HepG2 (cell line): ENCODE measurements around the gene BTN1A1. TPM values are rescaled to one million over a fixed set of nuclear protein-coding genes. Genes with fewer than 3 reads are reported as not detected.
A peak's percentile ranks its signal among the peaks of the same experiment; 100 is the strongest.
"Not testable (repeated sequence)": the region's sequence is repeated elsewhere in the genome, so short reads cannot be mapped to it uniquely, and the experiment has no call there.

Source experiments
- ATAC-seq: fragments of 200-7000 bp; cut with Tn5 transposase; 3 replicates; pipeline ENCODE4 v1.9.1; 2020; ENCODE audit warnings: mild to moderate bottlenecking, moderate library complexity
- BruUV-seq: library from RNA; stranded (reverse); fragments of 400-500 nt; replicated peaks from 2 replicates; lab custom pipeline; 2021; lab: Mats Ljungman, UMichigan
- CTCF ChIA-PET: fragments of 300-600 bp; formaldehyde crosslinking; extraction: SDS; loops from one replicate; lab custom pipeline; 2021; ENCODE audit warnings: low total read pairs, inconsistent platforms, low intra/inter-chr PET ratio; lab: Yijun Ruan, JAX
- POLR2A ChIA-PET: fragments of 350-600 bp; sonication (Branson Sonifier 250); formaldehyde crosslinking; loops from one replicate; lab custom pipeline; 2020; ENCODE audit warnings: antibody characterized with exemption, inconsistent platforms; lab: Yijun Ruan, JAX
- DNase-seq: peaks from one replicate; pipeline ENCODE4 v3.0.0-alpha.2; 2015; ENCODE audit warnings: low spot score
- FAIRE-seq: peaks from 3 replicates; lab custom pipeline; 2011; peaks lifted over from hg19 to GRCh38; lab: Jason Lieb, UNC
- H2AFZ ChIP-seq: one replicate; pipeline ENCODE4 v1.6.1; 2011; ENCODE audit warnings: low read length, inconsistent platforms
- H3K27ac ChIP-seq: fragments of 300-600 bp; 3 replicates; pipeline ENCODE4 v1.8.0; 2011; ENCODE audit warnings: mixed run types, mild to moderate bottlenecking, mixed read lengths, low read length, inconsistent platforms; ENCODE audit not compliant: insufficient read depth; ENCODE audit errors: extremely low read length
- H3K27me3 ChIP-seq, 2 experiments: fragments of 200-600 bp in 1 of 2; 2 replicates in 1 of 2; 3 replicates in 1 of 2; pipeline versions ENCODE4 v1.6.0 to v1.8.0; 2011; ENCODE audit warnings: low read length in 2 of 2, mild to moderate bottlenecking in 2 of 2, moderate library complexity in 2 of 2, inconsistent platforms in 1 of 2; ENCODE audit not compliant: insufficient read depth in 2 of 2, control insufficient read depth in 1 of 2
- H3K36me3 ChIP-seq, 2 experiments: fragments of 200-600 bp in 1 of 2; replicated peaks in 1 of 2; 2 replicates in 1 of 2; 3 replicates in 1 of 2; pipeline versions ENCODE4 v1.5.1 to v1.8.0; 2011; ENCODE audit warnings: low read length in 2 of 2, inconsistent platforms in 1 of 2; ENCODE audit not compliant: insufficient read depth in 2 of 2, control insufficient read depth in 1 of 2
- H3K4me1 ChIP-seq: 2 replicates; pipeline ENCODE4 v1.5.1; 2012; ENCODE audit warnings: low read length, inconsistent platforms; ENCODE audit not compliant: insufficient read depth
- H3K4me2 ChIP-seq: 2 replicates; pipeline ENCODE4 v1.6.0; 2011; ENCODE audit warnings: low read depth, low read length, inconsistent platforms
- H3K4me3 ChIP-seq, 3 experiments: fragments of 200-600 bp in 1 of 3; sonication (generic), shearing (Covaris generic) in 1 of 3; replicated peaks in 1 of 3; 2 replicates each; pipeline ENCODE4 v1.5.1; 2011 to 2016; ENCODE audit warnings: low read length in 3 of 3, inconsistent platforms in 2 of 3, low read depth in 2 of 3, mild to moderate bottlenecking in 2 of 3, control low read depth in 1 of 3, mixed read lengths in 1 of 3; ENCODE audit not compliant: insufficient read depth in 1 of 3
- H3K79me2 ChIP-seq: one replicate; pipeline ENCODE4 v1.6.1; 2011; ENCODE audit warnings: low read length, inconsistent platforms; ENCODE audit not compliant: insufficient read depth
- H3K9ac ChIP-seq: 2 replicates; pipeline ENCODE4 v1.6.0; 2011; ENCODE audit warnings: mild to moderate bottlenecking, low read depth, low read length, inconsistent platforms; ENCODE audit not compliant: insufficient read depth
- H3K9me3 ChIP-seq: 2 replicates; pipeline ENCODE4 v1.5.1; 2012; ENCODE audit warnings: mild to moderate bottlenecking, low read length
- H4K20me1 ChIP-seq: 2 replicates; pipeline ENCODE4 v1.6.0; 2011; ENCODE audit warnings: inconsistent platforms, mild to moderate bottlenecking, low read length, moderate library complexity; ENCODE audit not compliant: insufficient read depth
- BRD4 ChIP-seq: sonication (generic); formaldehyde crosslinking; IDR thresholded peaks from 2 replicates; pipeline ENCODE4 v1.4.0; 2020; ENCODE audit warnings: missing genetic modification reagents
- CREB1 ChIP-seq, 2 experiments: fragments of 450-650 bp in 1 of 2; IDR thresholded peaks; 2 replicates each; pipeline ENCODE4 v1.6.1; 2016 to 2017; ENCODE audit warnings: control low read depth in 1 of 2, mild to moderate bottlenecking in 1 of 2, missing compliant biosample characterization in 1 of 2, missing genetic modification characterization in 1 of 2
- GATAD2A ChIP-seq: IDR thresholded peaks from 2 replicates; pipeline ENCODE4 v1.6.1; 2016
- HNF4A ChIP-seq: sonication (generic); formaldehyde crosslinking; IDR thresholded peaks from 2 replicates; pipeline ENCODE4 v1.4.0; 2020; ENCODE audit warnings: missing genetic modification reagents
- MAFG ChIP-seq: sonication (generic); formaldehyde crosslinking; IDR thresholded peaks from 2 replicates; pipeline ENCODE4 v1.5.1; 2020; ENCODE audit warnings: mild to moderate bottlenecking, missing genetic modification reagents
- SAP130 ChIP-seq: IDR thresholded peaks from 2 replicates; pipeline ENCODE4 v1.6.1; 2016; ENCODE audit warnings: low read depth
- SOX13 ChIP-seq, 3 experiments: fragments of 450-650 bp in 1 of 3; sonication (generic) in 1 of 3; formaldehyde crosslinking in 1 of 3; IDR thresholded peaks in 2 of 3; conservative IDR thresholded peaks in 1 of 3; 2 replicates each; pipeline versions ENCODE4 v1.5.0 to v1.6.1; 2016 to 2020; ENCODE audit warnings: antibody characterized with exemption in 1 of 3, mild to moderate bottlenecking in 1 of 3, missing compliant biosample characterization in 1 of 3, missing genetic modification reagents in 1 of 3, moderate library complexity in 1 of 3
- ZBTB20 ChIP-seq: sonication (generic); formaldehyde crosslinking; IDR thresholded peaks from 2 replicates; pipeline ENCODE4 v1.8.1; 2023; ENCODE audit warnings: missing genetic modification reagents, low read depth, mild to moderate bottlenecking, borderline replicate concordance
- ZFY ChIP-seq: sonication (generic); formaldehyde crosslinking; IDR thresholded peaks from 2 replicates; pipeline ENCODE4 v1.4.0; 2020; ENCODE audit warnings: missing genetic modification reagents
- ZNF274 ChIP-seq: sonication (generic); formaldehyde crosslinking; IDR thresholded peaks from 2 replicates; pipeline ENCODE4 v1.5.1; 2020; ENCODE audit warnings: mild to moderate bottlenecking, missing genetic modification reagents
- ZNF614 ChIP-seq: IDR thresholded peaks from 2 replicates; pipeline ENCODE4 v1.6.1; 2018; ENCODE audit warnings: missing biosample characterization, missing genetic modification reagents, inconsistent platforms, borderline replicate concordance
- WGBS: methylation state at CpG from one replicate; pipeline ENCODE4 v1.1.6; 2017; ENCODE audit warnings: low lambda C conversion rate; 5-methylcytosine and 5-hydroxymethylcytosine counted together
- in situ Hi-C: cut with HindIII; loops from 2 replicates; pipeline ENCODE4 v1.10.0; 2017; ENCODE audit warnings: low pct_unique_long_range_greater_than_20kb; ENCODE audit not compliant: extremely low pct_ligation_motif_present
- intact Hi-C: fragments of 100-400 bp; cut with micrococcal nuclease; formaldehyde crosslinking; loops from one replicate; pipeline ENCODE4 v1.10.0; 2022; ENCODE audit not compliant: unreplicated experiment
- polyA plus RNA-seq, 8 experiments: library from polyadenylated mRNA; depleted of rRNA in 3 of 8; stranded (reverse) in 7 of 8; unstranded in 1 of 8; fragments of >200 nt; fragmentation: Illumina TruSeq in 4 of 8; extraction: Trizol in 4 of 8; gene quantifications; 2 replicates each; pipeline versions ENCODE4 v1.2.1 to v1.2.3, GENCODE V29; 2011 to 2016; ENCODE audit warnings: low read depth in 4 of 8, missing spikeins in 1 of 8, mixed read lengths in 1 of 8; ENCODE audit not compliant: insufficient read depth in 1 of 8
- total RNA-seq, 5 experiments: library from RNA; depleted of rRNA; stranded (reverse); fragments of >200 nt; fragmentation: Illumina TruSeq; extraction: Trizol; gene quantifications; 2 replicates each; pipeline ENCODE4 v1.2.3, GENCODE V29; 2016; ENCODE audit warnings: low read depth in 1 of 5
- TF ChIP-seq, protein P1 (sequence below): sonication (generic); formaldehyde crosslinking; IDR thresholded peaks from 2 replicates; pipeline ENCODE4 v1.5.1; 2020; ENCODE audit warnings: missing genetic modification reagents, mild to moderate bottlenecking, borderline replicate concordance
- TF ChIP-seq, protein P2 (sequence below): sonication (generic); formaldehyde crosslinking; conservative IDR thresholded peaks from 2 replicates; pipeline ENCODE4 v1.4.0; 2020; ENCODE audit warnings: mild to moderate bottlenecking, missing genetic modification reagents, moderate library complexity

Gene BTN1A1
- total and polyA plus RNA-seq, 2 of the 13 experiments (the other 11 are each of a cell fraction or from before 2014, with no cell fraction given) = 0.04 TPM; not detected in 1

- peak overlapping the region; percentile 44 for H3K4me2 ChIP-seq
- H3K79me2 ChIP-seq, H3K9ac ChIP-seq, POLR2A ChIA-PET, H3K36me3 ChIP-seq, H4K20me1 ChIP-seq, FAIRE-seq, H3K27me3 ChIP-seq, BruUV-seq, CTCF ChIA-PET, H3K4me3 ChIP-seq, DNase-seq, H3K27ac ChIP-seq, H2AFZ ChIP-seq, in situ Hi-C loops, ATAC-seq, H3K9me3 ChIP-seq: not testable (repeated sequence)
- intact Hi-C loops = loop anchor here (5.0 kb wide), 1 partner anchor 67 kb away; the partner anchor contains the start of gene BTN2A1
- peaks cover 52% of the 10 kb centered on the region for H3K4me1 ChIP-seq
- 64% methylated on average over 2 of the region's 2 CpGs for WGBS
Measured at GRCh38 chr6:26524314-26524713, 24.2 kb downstream of the BTN1A1 start.

DNA sequence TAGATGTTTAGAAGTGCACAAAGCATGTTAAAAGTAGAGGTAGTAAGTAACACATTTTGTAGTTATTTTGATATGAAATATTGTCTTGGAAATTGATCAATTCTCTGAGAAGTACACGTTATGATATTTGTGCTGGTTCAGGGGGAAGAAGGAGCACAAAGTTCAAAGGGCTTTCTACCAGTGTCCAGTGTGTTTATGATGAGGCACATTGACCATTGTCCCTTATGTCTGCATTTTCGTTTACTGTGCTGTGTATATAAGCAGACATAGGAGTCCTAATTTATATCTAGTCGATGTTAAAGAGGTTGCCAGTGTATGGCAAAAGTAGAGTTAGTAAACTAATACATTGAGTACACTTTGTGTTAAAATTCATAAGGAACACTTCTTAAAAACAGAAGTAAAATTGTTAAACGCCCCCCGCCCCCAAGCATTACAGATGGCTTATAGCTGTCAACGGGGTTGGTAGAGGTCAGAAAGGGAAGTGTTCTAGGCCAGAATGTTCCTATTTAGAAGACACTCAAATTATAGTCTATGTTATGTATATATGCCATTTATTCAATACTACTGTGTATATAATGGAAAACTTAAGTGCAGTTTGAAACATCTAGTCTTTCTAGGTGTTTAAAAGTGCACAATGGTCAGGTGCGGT lies 24.7 kb downstream of the BTN1A1 start:
- BruUV-seq = no TSS peak
- H3K9me3 ChIP-seq = no peaks in the 10 kb centered on the region
- no peaks in the 10 kb centered on the region for H3K79me2 ChIP-seq
- FAIRE-seq (no peak), DNase-seq (no peak), ATAC-seq (no peak)
- intact Hi-C loops = loop anchor here (5.0 kb wide), 1 partner anchor 68 kb away; the partner anchor contains the start of gene BTN2A1
- in situ Hi-C loops = no loop called here
- no peak overlapping the region for H3K27ac ChIP-seq
- CTCF ChIA-PET = no interaction called here
- H4K20me1 ChIP-seq = no peaks in the 10 kb centered on the region
- H3K36me3 ChIP-seq = no peaks in the 10 kb centered on the region
- no peaks in the 10 kb centered on the region for H3K27me3 ChIP-seq
- WGBS = 34% methylated on average over 7 of the region's 7 CpGs
- POLR2A ChIA-PET = no interaction called here
- no peak overlapping the region for H3K4me3 ChIP-seq
- peaks cover 51% of the 10 kb centered on the region for H3K4me1 ChIP-seq
- H3K9ac ChIP-seq = no peak overlapping the region
- H3K4me2 ChIP-seq = peak overlapping the region; percentile 44
- H2AFZ ChIP-seq = no peak overlapping the region
- TF ChIP-seq HNF4A (CRISPR knock-in tag) (peak; percentile 68), CREB1 (IDR thresholded peaks at IDR 0.05) (no peak), CREB1 (CRISPR knock-in tag; IDR thresholded peaks at IDR 0.05) (0 out of 2 replicates have a peak, but pooled peaks have one; percentile 17), BRD4 (no peak), MAFG (CRISPR knock-in tag) (no peak), ZNF614 (CRISPR knock-in tag) (no peak), ZNF274 (no peak), ZBTB20 (CRISPR knock-in tag) (peak; percentile 59; the same call in 1 of the 2 replicates), SOX13 (IDR thresholded peaks at IDR 0.05) (no peak), SOX13 (CRISPR knock-in tag; conservative IDR thresholded peaks at IDR 0.05 in 1 of 2, IDR thresholded peaks at IDR 0.05 in 1 of 2) (0 out of 4 replicates have a peak, but pooled peaks of 1 of the 2 experiments have one; percentile 21), SAP130 (CRISPR knock-in tag) (peak; percentile 13; the same call in 1 of the 2 replicates), ZFY (CRISPR knock-in tag) (no peak), GATAD2A (CRISPR knock-in tag) (0 out of 2 replicates have a peak, but pooled peaks have one; percentile 26)
- TF ChIP-seq, protein P1, sequence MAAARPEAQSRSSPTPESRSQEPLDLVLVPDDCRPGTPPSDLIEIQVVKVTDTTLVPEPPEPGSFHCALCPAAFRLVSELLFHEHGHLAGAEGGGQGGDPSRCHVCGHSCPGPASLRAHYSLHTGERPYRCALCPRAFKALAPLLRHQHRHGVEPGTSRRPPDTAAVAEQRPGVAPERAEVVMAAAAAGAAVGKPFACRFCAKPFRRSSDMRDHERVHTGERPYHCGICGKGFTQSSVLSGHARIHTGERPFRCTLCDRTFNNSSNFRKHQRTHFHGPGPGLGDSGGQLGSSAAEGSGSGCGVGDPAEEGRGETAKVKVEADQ = no peak
- TF ChIP-seq, protein P2, sequence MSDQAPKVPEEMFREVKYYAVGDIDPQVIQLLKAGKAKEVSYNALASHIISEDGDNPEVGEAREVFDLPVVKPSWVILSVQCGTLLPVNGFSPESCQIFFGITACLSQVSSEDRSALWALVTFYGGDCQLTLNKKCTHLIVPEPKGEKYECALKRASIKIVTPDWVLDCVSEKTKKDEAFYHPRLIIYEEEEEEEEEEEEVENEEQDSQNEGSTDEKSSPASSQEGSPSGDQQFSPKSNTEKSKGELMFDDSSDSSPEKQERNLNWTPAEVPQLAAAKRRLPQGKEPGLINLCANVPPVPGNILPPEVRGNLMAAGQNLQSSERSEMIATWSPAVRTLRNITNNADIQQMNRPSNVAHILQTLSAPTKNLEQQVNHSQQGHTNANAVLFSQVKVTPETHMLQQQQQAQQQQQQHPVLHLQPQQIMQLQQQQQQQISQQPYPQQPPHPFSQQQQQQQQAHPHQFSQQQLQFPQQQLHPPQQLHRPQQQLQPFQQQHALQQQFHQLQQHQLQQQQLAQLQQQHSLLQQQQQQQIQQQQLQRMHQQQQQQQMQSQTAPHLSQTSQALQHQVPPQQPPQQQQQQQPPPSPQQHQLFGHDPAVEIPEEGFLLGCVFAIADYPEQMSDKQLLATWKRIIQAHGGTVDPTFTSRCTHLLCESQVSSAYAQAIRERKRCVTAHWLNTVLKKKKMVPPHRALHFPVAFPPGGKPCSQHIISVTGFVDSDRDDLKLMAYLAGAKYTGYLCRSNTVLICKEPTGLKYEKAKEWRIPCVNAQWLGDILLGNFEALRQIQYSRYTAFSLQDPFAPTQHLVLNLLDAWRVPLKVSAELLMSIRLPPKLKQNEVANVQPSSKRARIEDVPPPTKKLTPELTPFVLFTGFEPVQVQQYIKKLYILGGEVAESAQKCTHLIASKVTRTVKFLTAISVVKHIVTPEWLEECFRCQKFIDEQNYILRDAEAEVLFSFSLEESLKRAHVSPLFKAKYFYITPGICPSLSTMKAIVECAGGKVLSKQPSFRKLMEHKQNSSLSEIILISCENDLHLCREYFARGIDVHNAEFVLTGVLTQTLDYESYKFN (CRISPR knock-in tag) = peak; percentile 62
